Measurements from ENCODE around the gene PRICKLE3.

Gene PRICKLE3

GRCh38 chrX:49187028-49187394 is 838 bp upstream of the PRICKLE3 start:
- Histone ChIP-seq H3K36me3 (ENCODE audit: control insufficient read depth, insufficient read depth, low read length) (no peaks in the 10 kb centered on the region), H3K27me3 (replicated peaks; ENCODE audit: control insufficient read depth, insufficient read depth, low read length) (no peaks in the 10 kb centered on the region), H3K4me3 (replicated peaks; ENCODE audit: low read depth, low read length) (no peak overlapping the region)
- TF ChIP-seq CTCF (IDR thresholded peaks at IDR 0.05; ENCODE audit: insufficient read depth, low read length, poor library complexity, severe bottlenecking), result no peak
- DNase-seq (ENCODE audit: extremely low read depth, insufficient read length), result no peak

- Histone ChIP-seq H3K4me3 (replicated peaks; ENCODE audit: low read depth, low read length) (peak overlapping the region; percentile 69), H3K27me3 (replicated peaks; ENCODE audit: control insufficient read depth, insufficient read depth, low read length) (no peaks in the 10 kb centered on the region), H3K36me3 (ENCODE audit: control insufficient read depth, insufficient read depth, low read length) (no peaks in the 10 kb centered on the region)
- no peak for TF ChIP-seq CTCF (IDR thresholded peaks at IDR 0.05; ENCODE audit: insufficient read depth, low read length, poor library complexity, severe bottlenecking)
- peak; percentile 53 for DNase-seq (ENCODE audit: extremely low read depth, insufficient read length)
Measured at GRCh38 chrX:49184294-49185281, 1.6 kb downstream of the PRICKLE3 start.

GRCh38 chrX:49183701-49184281 is 2.4 kb downstream of the PRICKLE3 start:
- no peak for DNase-seq (ENCODE audit: extremely low read depth, insufficient read length)
- Histone ChIP-seq H3K4me3 (replicated peaks; ENCODE audit: low read depth, low read length) (no peak overlapping the region), H3K27me3 (replicated peaks; ENCODE audit: control insufficient read depth, insufficient read depth, low read length) (no peaks in the 10 kb centered on the region), H3K36me3 (ENCODE audit: control insufficient read depth, insufficient read depth, low read length) (no peaks in the 10 kb centered on the region; the same call in 1 of the 2 replicates)
- TF ChIP-seq CTCF (IDR thresholded peaks at IDR 0.05; ENCODE audit: insufficient read depth, low read length, poor library complexity, severe bottlenecking), result no peak

- no peak for TF ChIP-seq CTCF (IDR thresholded peaks at IDR 0.05; ENCODE audit: insufficient read depth, low read length, poor library complexity, severe bottlenecking)
- H3K4me3 ChIP-seq (replicated peaks; ENCODE audit: low read depth, low read length), result no peak overlapping the region
- H3K27me3 ChIP-seq (replicated peaks; ENCODE audit: control insufficient read depth, insufficient read depth, low read length), result no peaks in the 10 kb centered on the region
- peaks cover 3% of the 10 kb centered on the region for H3K36me3 ChIP-seq (ENCODE audit: control insufficient read depth, insufficient read depth, low read length)
- no peak for DNase-seq (ENCODE audit: extremely low read depth, insufficient read length)
Measured at GRCh38 chrX:49179358-49179757, 6.8 kb downstream of the PRICKLE3 start.

- TF ChIP-seq CTCF (IDR thresholded peaks at IDR 0.05; ENCODE audit: insufficient read depth, low read length, poor library complexity, severe bottlenecking), result no peak
- Histone ChIP-seq H3K27me3 (replicated peaks; ENCODE audit: control insufficient read depth, insufficient read depth, low read length) (no peaks in the 10 kb centered on the region), H3K36me3 (ENCODE audit: control insufficient read depth, insufficient read depth, low read length) (peaks cover 3% of the 10 kb centered on the region), H3K4me3 (replicated peaks; ENCODE audit: low read depth, low read length) (no peak overlapping the region)
- DNase-seq (ENCODE audit: extremely low read depth, insufficient read length), result no peak
Measured at GRCh38 chrX:49178537-49178936, 7.6 kb downstream of the PRICKLE3 start.

All from GM06990 (cell line).